Measurements from ENCODE around the gene SDE2. TPM values are rescaled to one million over a fixed set of nuclear protein-coding genes. Genes with fewer than 3 reads are reported as not detected.

The SDE2 gene
- total and polyA plus RNA-seq, 2 of the 4 experiments (the other 2 are of a cell fraction): 8.5 to 14.7 TPM

DNA sequence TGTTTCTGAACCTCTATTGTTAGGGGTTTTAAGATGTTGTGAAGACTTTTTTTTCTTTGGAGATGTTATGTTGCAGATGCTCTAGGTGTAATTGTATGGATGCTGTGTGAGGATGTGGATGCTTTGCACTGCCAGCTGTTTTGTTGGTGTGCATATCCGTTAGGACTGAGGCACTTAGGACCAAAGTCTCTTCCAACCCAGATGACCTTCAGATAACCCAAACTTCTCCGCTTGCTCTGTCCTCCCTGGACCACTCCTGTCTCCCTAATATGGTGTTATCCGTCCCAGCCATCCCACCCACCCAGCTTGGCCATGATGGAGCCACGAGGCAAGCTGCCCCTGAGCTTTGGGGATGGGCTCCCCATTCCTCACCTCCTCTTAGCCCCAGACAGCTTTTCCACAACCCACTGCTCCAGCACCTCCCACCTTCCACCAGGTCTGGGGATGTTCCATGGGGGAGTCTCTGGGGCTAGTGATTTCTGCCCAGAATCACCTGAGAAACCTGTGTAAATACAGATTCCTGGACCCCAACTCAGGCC lies 53.0 kb downstream of the SDE2 start:
- H3K9me3 ChIP-seq (ENCODE audit: control insufficient read depth, insufficient read depth, low read length): no peaks in the 10 kb centered on the region
- H2AFZ ChIP-seq (replicated peaks; ENCODE audit: low read length, poor library complexity): no peak overlapping the region
- BruUV-seq (replicated peaks): no TSS peak
- no peak overlapping the region for H2BK20ac ChIP-seq (ENCODE audit: low read depth, low read length)
- no peak overlapping the region for H2BK5ac ChIP-seq (ENCODE audit: low read depth, low read length, poor library complexity, severe bottlenecking)
- H2AK9ac ChIP-seq (replicated peaks; ENCODE audit: low read depth, low read length, poor library complexity): no peak overlapping the region
- no peak overlapping the region for H3K9ac ChIP-seq (ENCODE audit: low read depth, low read length)
- no peaks in the 10 kb centered on the region for H3K36me3 ChIP-seq (ENCODE audit: control insufficient read depth, insufficient read depth, low read length)
- intact Hi-C loops (cut with micrococcal nuclease): no loop called here
- no peaks in the 10 kb centered on the region for H4K20me1 ChIP-seq (ENCODE audit: insufficient read depth, low read length)
- H3K9me1 ChIP-seq (ENCODE audit: insufficient read depth, low read length): no peaks in the 10 kb centered on the region; the same call in 1 of the 2 replicates
- in situ Hi-C loops (cut with MboI; ENCODE audit: low sequenced_read_pairs): no loop called here
- TF ChIP-seq RFX5 (IDR thresholded peaks at IDR 0.05; ENCODE audit: low read depth, low read length) (no peak), CEBPB (IDR thresholded peaks at IDR 0.05; ENCODE audit: low read depth, low read length) (no peak), RAD21 (IDR thresholded peaks at IDR 0.05; ENCODE audit: low read length) (no peak), POLR2A (IDR thresholded peaks at IDR 0.05; ENCODE audit: low read depth, low read length) (no peak), RCOR1 (IDR thresholded peaks at IDR 0.05; ENCODE audit: insufficient replicate concordance, low read length) (no peak), SMC3 (IDR thresholded peaks at IDR 0.05; ENCODE audit: low read depth, low read length) (no peak), BHLHE40 (IDR thresholded peaks at IDR 0.05; ENCODE audit: low read depth, low read length) (no peak), MAZ (IDR thresholded peaks at IDR 0.05; ENCODE audit: borderline replicate concordance, low read depth, low read length) (no peak), NFE2L2 (IDR thresholded peaks at IDR 0.05; ENCODE audit: low read depth, low read length) (no peak), FOS (IDR thresholded peaks at IDR 0.05; ENCODE audit: low read depth, low read length) (no peak), MAFK (IDR thresholded peaks at IDR 0.05; ENCODE audit: low read depth, low read length) (no peak), MXI1 (IDR thresholded peaks at IDR 0.05; ENCODE audit: borderline replicate concordance, low read depth, low read length) (no peak), ELK1 (IDR thresholded peaks at IDR 0.05; ENCODE audit: borderline replicate concordance, low read depth, low read length) (no peak), CHD1 (IDR thresholded peaks at IDR 0.05; ENCODE audit: low read depth, low read length) (no peak)
- TF ChIP-seq, protein P1, sequence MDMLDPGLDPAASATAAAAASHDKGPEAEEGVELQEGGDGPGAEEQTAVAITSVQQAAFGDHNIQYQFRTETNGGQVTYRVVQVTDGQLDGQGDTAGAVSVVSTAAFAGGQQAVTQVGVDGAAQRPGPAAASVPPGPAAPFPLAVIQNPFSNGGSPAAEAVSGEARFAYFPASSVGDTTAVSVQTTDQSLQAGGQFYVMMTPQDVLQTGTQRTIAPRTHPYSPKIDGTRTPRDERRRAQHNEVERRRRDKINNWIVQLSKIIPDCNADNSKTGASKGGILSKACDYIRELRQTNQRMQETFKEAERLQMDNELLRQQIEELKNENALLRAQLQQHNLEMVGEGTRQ (IDR thresholded peaks at IDR 0.05; ENCODE audit: low read depth, low read length): no peak
- TF ChIP-seq, protein P2, sequence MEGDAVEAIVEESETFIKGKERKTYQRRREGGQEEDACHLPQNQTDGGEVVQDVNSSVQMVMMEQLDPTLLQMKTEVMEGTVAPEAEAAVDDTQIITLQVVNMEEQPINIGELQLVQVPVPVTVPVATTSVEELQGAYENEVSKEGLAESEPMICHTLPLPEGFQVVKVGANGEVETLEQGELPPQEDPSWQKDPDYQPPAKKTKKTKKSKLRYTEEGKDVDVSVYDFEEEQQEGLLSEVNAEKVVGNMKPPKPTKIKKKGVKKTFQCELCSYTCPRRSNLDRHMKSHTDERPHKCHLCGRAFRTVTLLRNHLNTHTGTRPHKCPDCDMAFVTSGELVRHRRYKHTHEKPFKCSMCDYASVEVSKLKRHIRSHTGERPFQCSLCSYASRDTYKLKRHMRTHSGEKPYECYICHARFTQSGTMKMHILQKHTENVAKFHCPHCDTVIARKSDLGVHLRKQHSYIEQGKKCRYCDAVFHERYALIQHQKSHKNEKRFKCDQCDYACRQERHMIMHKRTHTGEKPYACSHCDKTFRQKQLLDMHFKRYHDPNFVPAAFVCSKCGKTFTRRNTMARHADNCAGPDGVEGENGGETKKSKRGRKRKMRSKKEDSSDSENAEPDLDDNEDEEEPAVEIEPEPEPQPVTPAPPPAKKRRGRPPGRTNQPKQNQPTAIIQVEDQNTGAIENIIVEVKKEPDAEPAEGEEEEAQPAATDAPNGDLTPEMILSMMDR (conservative IDR thresholded peaks at IDR 0.05; ENCODE audit: low read depth, low read length): no peak
- DNase-seq (no peak), ATAC-seq (ENCODE audit: low read depth) (no peak)
- H3K27me3 ChIP-seq (ENCODE audit: control insufficient read depth, insufficient read depth, low read length): peaks cover 42% of the 10 kb centered on the region
- POLR2A ChIA-PET (ENCODE audit: unreplicated experiment): no interaction called here
- no peak overlapping the region for H2AK5ac ChIP-seq (ENCODE audit: low read depth, low read length)
- CTCF ChIA-PET: interaction anchor here (1.1 kb wide), 1 partner anchor 15 kb away, joined by 3 read pairs; no protein-coding TSS in a partner anchor
- no peak overlapping the region for H3K4me3 ChIP-seq (ENCODE audit: insufficient read depth, low read depth, low read length)
- no peak overlapping the region for H4K8ac ChIP-seq (ENCODE audit: low read depth in 2 of 2, low read length in 2 of 2)
- H3K27ac ChIP-seq (ENCODE audit: insufficient read depth, low read length): no peak overlapping the region
- no peaks in the 10 kb centered on the region for H3K79me1 ChIP-seq (ENCODE audit: low read depth in 1 of 2, low read length in 2 of 2)
- dilution Hi-C loops (cut with HindIII; ENCODE audit: low sequenced_read_pairs, unreplicated experiment): no loop called here
- no peak overlapping the region for H2BK120ac ChIP-seq (ENCODE audit: low read depth, low read length)
- H3K18ac ChIP-seq (ENCODE audit: low read depth, low read length): no peak overlapping the region
- H4K5ac ChIP-seq (ENCODE audit: low read depth, low read length): no peak overlapping the region
- no peak overlapping the region for H3K14ac ChIP-seq (replicated peaks; ENCODE audit: low read depth, low read length)
- H3K4me2 ChIP-seq (ENCODE audit: low read depth, low read length): no peak overlapping the region
- no peaks in the 10 kb centered on the region for H3K4me1 ChIP-seq (ENCODE audit: control insufficient read depth, insufficient read depth, low read length)
- no peak overlapping the region for H3K23ac ChIP-seq (ENCODE audit: low read depth, low read length)
- WGBS, 2 experiments (ENCODE audit: extremely low coverage in 2 of 2, insufficient read length in 1 of 2): 86% methylated on average over 1 of the region's 4 CpGs; no CpG with 5 or more reads in 1 of the 2 experiments
- H3K56ac ChIP-seq (ENCODE audit: extremely low read depth, insufficient read depth, low read length): no peak overlapping the region
- H4K91ac ChIP-seq (ENCODE audit: insufficient read depth, low read depth, low read length): no peak overlapping the region
- H3K4ac ChIP-seq (ENCODE audit: low read depth, low read length): no peak overlapping the region
- no peak overlapping the region for H2BK15ac ChIP-seq (ENCODE audit: low read depth, low read length)

Measured in IMR-90 (cell line).